Parathyroid adenoma (tissue), 2 donors: ENCODE data around the gene RGS16.

Source experiments
- H2AFZ ChIP-seq: fragments of 300-600 bp; sonication (generic); one replicate; pipeline ENCODE4 v1.7.0; 2017; ENCODE audit warnings: antibody characterized with exemption, mild to moderate bottlenecking
- H3K27ac ChIP-seq: fragments of 300-600 bp; sonication (generic); one replicate; pipeline ENCODE4 v1.7.0; 2017
- H3K27me3 ChIP-seq: fragments of 300-600 bp; sonication (generic); one replicate; pipeline ENCODE4 v1.7.0; 2017; ENCODE audit warnings: low read length; ENCODE audit not compliant: control insufficient read depth, insufficient read depth
- H3K36me3 ChIP-seq: fragments of 300-600 bp; sonication (generic); one replicate; pipeline ENCODE4 v1.7.0; 2017; ENCODE audit warnings: low read length; ENCODE audit not compliant: control insufficient read depth, insufficient read depth
- H3K4me1 ChIP-seq: fragments of 300-600 bp; sonication (generic); one replicate; pipeline ENCODE4 v1.7.0; 2017; ENCODE audit warnings: control low read depth
- H3K4me2 ChIP-seq: fragments of 300-600 bp; sonication (generic); one replicate; pipeline ENCODE4 v1.7.0; 2017; ENCODE audit warnings: low read length
- H3K4me3 ChIP-seq: fragments of 300-600 bp; sonication (generic); one replicate; pipeline ENCODE4 v1.7.0; 2017; ENCODE audit warnings: low read depth, low read length
- H3K79me2 ChIP-seq: fragments of 300-600 bp; sonication (generic); one replicate; pipeline ENCODE4 v1.7.0; 2017; ENCODE audit warnings: control low read depth
- H3K9ac ChIP-seq: fragments of 300-600 bp; sonication (generic); one replicate; pipeline ENCODE4 v1.7.0; 2017; ENCODE audit warnings: mild to moderate bottlenecking
- H3K9me3 ChIP-seq: fragments of 300-600 bp; sonication (generic); one replicate; pipeline ENCODE4 v1.7.0; 2017; ENCODE audit warnings: low read length; ENCODE audit not compliant: control insufficient read depth
- CTCF ChIP-seq: fragments of 300-600 bp; sonication (generic); IDR thresholded peaks from one replicate; pipeline ENCODE4 v1.7.0; 2017; ENCODE audit warnings: antibody characterized with exemption, mild to moderate bottlenecking
- donor health status: primary hyperparathyroidism.

RGS16 gene

GRCh38 chr1:182549811-182550210 lies 54.4 kb downstream of the RGS16 start:
- Histone ChIP-seq H3K27ac (no peak overlapping the region), H3K36me3 (no peaks in the 10 kb centered on the region), H3K27me3 (no peaks in the 10 kb centered on the region), H3K9me3 (no peaks in the 10 kb centered on the region), H3K4me2 (no peak overlapping the region), H3K4me1 (no peaks in the 10 kb centered on the region), H3K79me2 (no peaks in the 10 kb centered on the region), H3K4me3 (no peak overlapping the region), H3K9ac (no peak overlapping the region), H2AFZ (no peak overlapping the region)
- TF ChIP-seq CTCF = no peak

- H3K9me3 ChIP-seq = no peaks in the 10 kb centered on the region
- no peak for TF ChIP-seq CTCF
- H3K79me2 ChIP-seq = no peaks in the 10 kb centered on the region
- H3K9ac ChIP-seq = no peak overlapping the region
- H3K4me2 ChIP-seq = no peak overlapping the region
- no peak overlapping the region for H3K27ac ChIP-seq
- no peaks in the 10 kb centered on the region for H3K27me3 ChIP-seq
- no peaks in the 10 kb centered on the region for H3K36me3 ChIP-seq
- no peak overlapping the region for H2AFZ ChIP-seq
- no peaks in the 10 kb centered on the region for H3K4me1 ChIP-seq
- H3K4me3 ChIP-seq = no peak overlapping the region
Measured at GRCh38 chr1:182549346-182549745, 54.8 kb downstream of the RGS16 start.
